Measurements from ENCODE around the gene ABCA5. TPM values are rescaled to one million over a fixed set of nuclear protein-coding genes. Genes with fewer than 3 reads are reported as not detected.

The ABCA5 gene
- polyA plus RNA-seq, 1 donor (not counting 4 experiments of a cell fraction or from before 2014, with no cell fraction given), result 11.1 TPM

- dilution Hi-C loops (cut with MboI; ENCODE audit: extremely low pct_ligation_motif_present, low sequenced_read_pairs), result no loop called here
- H3K27me3 ChIP-seq (ENCODE audit: control insufficient read depth, extremely low read depth, insufficient read depth, low read length), result no peaks in the 10 kb centered on the region
- H4K20me1 ChIP-seq (ENCODE audit: control insufficient read depth, extremely low read depth, insufficient read depth, low read length), result no peaks in the 10 kb centered on the region
- H3K4me3 ChIP-seq (ENCODE audit: control insufficient read depth in 2 of 3, extremely low read depth in 1 of 3, insufficient read depth in 2 of 3, low read depth in 1 of 3, low read length in 3 of 3), result no peak overlapping the region
- H3K4me1 ChIP-seq (ENCODE audit: control insufficient read depth, extremely low read depth, insufficient read depth, low read length), result no peaks in the 10 kb centered on the region
- no peak overlapping the region for H3K4me2 ChIP-seq (ENCODE audit: control insufficient read depth, extremely low read depth, insufficient read depth, low read depth, low read length)
- H3K36me3 ChIP-seq (ENCODE audit: control insufficient read depth in 2 of 2, extremely low read depth in 1 of 2, insufficient read depth in 2 of 2, low read length in 2 of 2), result no peaks in the 10 kb centered on the region
- no peak for TF ChIP-seq EZH2 (IDR thresholded peaks at IDR 0.05; ENCODE audit: low read length)
- no peak for TF ChIP-seq CTCF (optimal IDR thresholded peaks at IDR 0.05 in 1 of 3, IDR thresholded peaks at IDR 0.05 in 1 of 3, conservative IDR thresholded peaks at IDR 0.05 in 1 of 3; ENCODE audit: extremely low read depth in 1 of 3, insufficient read depth in 2 of 3, low read length in 3 of 3)
- FAIRE-seq, result no peak
- H3K27ac ChIP-seq (ENCODE audit: control insufficient read depth, insufficient read depth, low read length), result no peak overlapping the region
- H3K79me2 ChIP-seq (ENCODE audit: control insufficient read depth, insufficient read depth, low read length), result no peaks in the 10 kb centered on the region
- H3K9me1 ChIP-seq (ENCODE audit: control insufficient read depth, extremely low read depth, insufficient read depth, low read length), result no peaks in the 10 kb centered on the region
- H2AFZ ChIP-seq (ENCODE audit: control insufficient read depth, low read length), result no peak overlapping the region
- DNase-seq (ENCODE audit: low read depth, low spot score), result no peak
- H3K9ac ChIP-seq (ENCODE audit: control insufficient read depth, extremely low read depth, insufficient read depth, low read length), result no peak overlapping the region
- no peaks in the 10 kb centered on the region for H3K9me3 ChIP-seq (ENCODE audit: control insufficient read depth, low read depth, low read length)
Measured at GRCh38 chr17:69230939-69231338, 96.0 kb downstream of the ABCA5 start.

- no peak for DNase-seq (ENCODE audit: low read depth, low spot score)
- no peak within 1 kb of the TSS for H2AFZ ChIP-seq (ENCODE audit: control insufficient read depth, low read length)
- H3K4me3 ChIP-seq (ENCODE audit: control insufficient read depth in 2 of 3, extremely low read depth in 1 of 3, insufficient read depth in 2 of 3, low read depth in 1 of 3, low read length in 3 of 3), result no peak within 1 kb of the TSS
- no peaks in the 10 kb centered on the region for H3K9me3 ChIP-seq (ENCODE audit: control insufficient read depth, low read depth, low read length)
- no peaks in the 10 kb centered on the region for H4K20me1 ChIP-seq (ENCODE audit: control insufficient read depth, extremely low read depth, insufficient read depth, low read length)
- H3K4me2 ChIP-seq (ENCODE audit: control insufficient read depth, extremely low read depth, insufficient read depth, low read depth, low read length), result no peak within 1 kb of the TSS
- H3K79me2 ChIP-seq (ENCODE audit: control insufficient read depth, insufficient read depth, low read length), result no peaks in the 10 kb centered on the region
- TF ChIP-seq CTCF (optimal IDR thresholded peaks at IDR 0.05 in 1 of 3, IDR thresholded peaks at IDR 0.05 in 1 of 3, conservative IDR thresholded peaks at IDR 0.05 in 1 of 3; ENCODE audit: extremely low read depth in 1 of 3, insufficient read depth in 2 of 3, low read length in 3 of 3) (no peak), EZH2 (IDR thresholded peaks at IDR 0.05; ENCODE audit: low read length) (no peak)
- H3K9me1 ChIP-seq (ENCODE audit: control insufficient read depth, extremely low read depth, insufficient read depth, low read length), result no peaks in the 10 kb centered on the region
- no peaks in the 10 kb centered on the region for H3K27me3 ChIP-seq (ENCODE audit: control insufficient read depth, extremely low read depth, insufficient read depth, low read length)
- dilution Hi-C loops (cut with MboI; ENCODE audit: extremely low pct_ligation_motif_present, low sequenced_read_pairs), result no loop called here
- H3K9ac ChIP-seq (ENCODE audit: control insufficient read depth, extremely low read depth, insufficient read depth, low read length), result no peak within 1 kb of the TSS
- no peak within 1 kb of the TSS for H3K27ac ChIP-seq (ENCODE audit: control insufficient read depth, insufficient read depth, low read length)
- no peak for FAIRE-seq
- H3K4me1 ChIP-seq (ENCODE audit: control insufficient read depth, extremely low read depth, insufficient read depth, low read length), result no peaks in the 10 kb centered on the region
- H3K36me3 ChIP-seq (ENCODE audit: control insufficient read depth in 2 of 2, extremely low read depth in 1 of 2, insufficient read depth in 2 of 2, low read length in 2 of 2), result no peaks in the 10 kb centered on the region
Measured at GRCh38 chr17:69228576-69228975, 98.4 kb downstream of the ABCA5 start, which contains the start of gene ABCA10. ABCA10 (minus strand) TSS chr17:69228824; CDS start chr17:69225358, 3,466 bp downstream.

Measured in keratinocyte (primary cell).